Measurements from ENCODE around the gene BPIFB4.

The BPIFB4 gene

DNA sequence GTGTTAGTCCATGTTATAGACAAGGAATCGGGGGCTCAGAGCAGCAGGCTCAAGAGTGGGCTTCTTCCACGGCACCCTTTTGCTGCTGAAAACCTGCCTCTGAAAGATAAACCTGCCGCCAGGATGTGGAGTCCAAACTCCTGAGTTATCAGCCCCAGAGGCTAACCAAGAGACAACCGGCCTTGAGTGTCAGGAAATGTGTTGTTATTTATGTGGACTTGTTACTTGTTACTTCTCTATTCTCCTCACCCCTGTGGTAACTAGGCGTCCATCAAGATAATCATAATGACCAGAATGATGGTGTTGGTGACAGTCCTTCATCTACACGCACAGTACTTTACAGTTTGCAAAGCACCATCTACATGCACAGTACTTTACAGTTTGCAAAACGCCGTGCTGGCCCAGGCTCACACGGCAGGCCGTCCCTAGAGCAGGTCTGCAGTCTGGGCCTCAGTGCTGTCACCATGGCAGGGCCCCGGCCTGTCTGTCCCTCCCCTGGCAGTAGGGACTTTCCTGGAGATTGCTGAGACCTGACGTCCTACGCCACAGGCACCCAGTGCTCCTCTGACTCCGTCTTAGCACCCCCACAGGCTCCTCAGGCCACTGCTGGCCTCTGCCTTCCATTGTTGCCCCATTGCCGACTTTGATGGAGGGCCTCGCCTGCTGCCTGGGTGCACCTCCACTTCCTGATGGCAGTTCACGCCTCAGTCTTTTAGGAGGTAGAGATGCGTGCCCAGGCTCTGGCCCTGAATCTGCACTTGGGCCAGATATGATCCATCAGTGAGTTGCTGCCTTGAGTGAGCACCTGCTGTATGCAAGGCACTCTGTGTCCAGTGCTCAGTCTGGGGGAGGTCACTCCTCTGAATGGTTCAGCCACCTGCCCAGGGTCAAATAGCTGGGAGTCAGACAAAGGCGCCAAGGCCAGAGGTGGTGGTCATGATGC lies 9.1 kb upstream of the BPIFB4 start:
- no peaks in the 10 kb centered on the region for H3K36me3 ChIP-seq (ENCODE audit: control insufficient read depth, insufficient read depth, low read length)
- H3K4me1 ChIP-seq (ENCODE audit: control insufficient read depth, insufficient read depth, low read length, poor library complexity, severe bottlenecking) = no peaks in the 10 kb centered on the region
- no peak overlapping the region for H3K27ac ChIP-seq (ENCODE audit: insufficient read depth, low read length, poor library complexity, severe bottlenecking)
- DNase-seq = no peak
- no peaks in the 10 kb centered on the region for H3K9me3 ChIP-seq (ENCODE audit: control insufficient read depth, low read length)
- H3K27me3 ChIP-seq (replicated peaks; ENCODE audit: control insufficient read depth, insufficient read depth, low read length, poor library complexity, severe bottlenecking) = no peaks in the 10 kb centered on the region
- no peak overlapping the region for H3K4me3 ChIP-seq (ENCODE audit: insufficient read depth, low read depth, low read length, poor library complexity, severe bottlenecking)

- Histone ChIP-seq H3K27me3 (replicated peaks; ENCODE audit: control insufficient read depth, insufficient read depth, low read length, poor library complexity, severe bottlenecking) (no peaks in the 10 kb centered on the region), H3K36me3 (ENCODE audit: control insufficient read depth, insufficient read depth, low read length) (no peaks in the 10 kb centered on the region), H3K9me3 (ENCODE audit: control insufficient read depth, low read length) (no peaks in the 10 kb centered on the region), H3K4me3 (ENCODE audit: insufficient read depth, low read depth, low read length, poor library complexity, severe bottlenecking) (no peak overlapping the region), H3K4me1 (ENCODE audit: control insufficient read depth, insufficient read depth, low read length, poor library complexity, severe bottlenecking) (peaks cover under 1% of the 10 kb centered on the region), H3K27ac (ENCODE audit: insufficient read depth, low read length, poor library complexity, severe bottlenecking) (no peak overlapping the region)
- no peak for DNase-seq
Measured at GRCh38 chr20:33071198-33071597, 8.2 kb upstream of the BPIFB4 start.

DNA sequence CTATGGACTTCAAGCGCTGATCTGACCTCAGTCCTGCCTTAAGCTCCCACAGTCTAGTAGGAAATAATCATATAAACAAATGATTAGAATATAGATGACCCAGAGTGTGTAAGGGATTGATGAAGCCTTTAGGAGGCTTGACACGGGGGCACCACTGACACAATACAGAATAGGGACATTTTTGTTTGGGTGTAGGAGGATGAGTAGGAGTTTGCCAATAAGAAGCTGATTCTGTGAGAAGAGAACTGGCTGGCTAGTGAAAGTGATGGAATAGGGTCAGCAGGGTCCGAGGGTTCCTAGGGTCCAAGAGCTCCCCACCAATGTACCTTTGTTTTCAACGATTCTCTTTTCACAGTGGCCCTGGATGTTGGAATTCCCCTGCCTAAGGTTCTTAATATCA lies 7.1 kb upstream of the BPIFB4 start:
- H3K4me3 ChIP-seq (ENCODE audit: insufficient read depth, low read depth, low read length, poor library complexity, severe bottlenecking) = no peak overlapping the region
- no peaks in the 10 kb centered on the region for H3K36me3 ChIP-seq (ENCODE audit: control insufficient read depth, insufficient read depth, low read length)
- H3K27ac ChIP-seq (ENCODE audit: insufficient read depth, low read length, poor library complexity, severe bottlenecking) = no peak overlapping the region
- DNase-seq = no peak
- H3K9me3 ChIP-seq (ENCODE audit: control insufficient read depth, low read length) = no peaks in the 10 kb centered on the region
- H3K27me3 ChIP-seq (replicated peaks; ENCODE audit: control insufficient read depth, insufficient read depth, low read length, poor library complexity, severe bottlenecking) = no peaks in the 10 kb centered on the region
- H3K4me1 ChIP-seq (ENCODE audit: control insufficient read depth, insufficient read depth, low read length, poor library complexity, severe bottlenecking) = peaks cover 8% of the 10 kb centered on the region

- no peaks in the 10 kb centered on the region for H3K27me3 ChIP-seq (replicated peaks; ENCODE audit: control insufficient read depth, insufficient read depth, low read length, poor library complexity, severe bottlenecking)
- H3K4me3 ChIP-seq (ENCODE audit: insufficient read depth, low read depth, low read length, poor library complexity, severe bottlenecking) = no peak overlapping the region
- no peaks in the 10 kb centered on the region for H3K36me3 ChIP-seq (ENCODE audit: control insufficient read depth, insufficient read depth, low read length)
- no peak overlapping the region for H3K27ac ChIP-seq (ENCODE audit: insufficient read depth, low read length, poor library complexity, severe bottlenecking)
- DNase-seq = no peak
- H3K4me1 ChIP-seq (ENCODE audit: control insufficient read depth, insufficient read depth, low read length, poor library complexity, severe bottlenecking) = peaks cover 8% of the 10 kb centered on the region
- H3K9me3 ChIP-seq (ENCODE audit: control insufficient read depth, low read length) = no peaks in the 10 kb centered on the region
Measured at GRCh38 chr20:33072813-33073212, 6.6 kb upstream of the BPIFB4 start.

DNA sequence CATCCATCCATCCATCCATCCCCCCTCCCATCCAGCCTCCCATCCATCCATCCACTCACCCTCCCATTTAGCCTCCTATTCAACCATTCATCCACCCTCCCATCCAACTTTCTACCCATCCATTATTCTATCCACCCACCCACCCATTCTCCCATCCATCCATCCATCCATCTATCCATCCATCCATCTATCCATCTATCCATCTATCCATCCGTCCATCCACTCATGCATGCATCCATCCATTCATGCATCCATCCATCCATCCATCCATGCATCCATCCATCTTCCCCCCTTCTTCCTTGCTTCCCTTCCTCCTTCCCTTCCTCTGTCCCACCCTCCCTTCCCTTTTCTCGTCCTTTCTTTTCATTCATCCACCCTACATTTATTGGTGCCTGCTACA lies 4.8 kb upstream of the BPIFB4 start:
- peaks cover 8% of the 10 kb centered on the region for H3K4me1 ChIP-seq (ENCODE audit: control insufficient read depth, insufficient read depth, low read length, poor library complexity, severe bottlenecking)
- H3K27me3 ChIP-seq (replicated peaks; ENCODE audit: control insufficient read depth, insufficient read depth, low read length, poor library complexity, severe bottlenecking) = no peaks in the 10 kb centered on the region
- H3K36me3 ChIP-seq (ENCODE audit: control insufficient read depth, insufficient read depth, low read length) = no peaks in the 10 kb centered on the region
- no peak overlapping the region for H3K27ac ChIP-seq (ENCODE audit: insufficient read depth, low read length, poor library complexity, severe bottlenecking)
- H3K9me3 ChIP-seq (ENCODE audit: control insufficient read depth, low read length) = no peaks in the 10 kb centered on the region
- H3K4me3 ChIP-seq (ENCODE audit: insufficient read depth, low read depth, low read length, poor library complexity, severe bottlenecking) = no peak overlapping the region
- no peak for DNase-seq

- DNase-seq = no peak
- Histone ChIP-seq H3K27ac (ENCODE audit: insufficient read depth, low read length, poor library complexity, severe bottlenecking) (no peak overlapping the region), H3K9me3 (ENCODE audit: control insufficient read depth, low read length) (no peaks in the 10 kb centered on the region), H3K27me3 (replicated peaks; ENCODE audit: control insufficient read depth, insufficient read depth, low read length, poor library complexity, severe bottlenecking) (no peaks in the 10 kb centered on the region), H3K4me3 (ENCODE audit: insufficient read depth, low read depth, low read length, poor library complexity, severe bottlenecking) (no peak overlapping the region), H3K36me3 (ENCODE audit: control insufficient read depth, insufficient read depth, low read length) (no peaks in the 10 kb centered on the region), H3K4me1 (ENCODE audit: control insufficient read depth, insufficient read depth, low read length, poor library complexity, severe bottlenecking) (peaks cover 8% of the 10 kb centered on the region)
Measured at GRCh38 chr20:33075281-33075680, 4.2 kb upstream of the BPIFB4 start.

DNA sequence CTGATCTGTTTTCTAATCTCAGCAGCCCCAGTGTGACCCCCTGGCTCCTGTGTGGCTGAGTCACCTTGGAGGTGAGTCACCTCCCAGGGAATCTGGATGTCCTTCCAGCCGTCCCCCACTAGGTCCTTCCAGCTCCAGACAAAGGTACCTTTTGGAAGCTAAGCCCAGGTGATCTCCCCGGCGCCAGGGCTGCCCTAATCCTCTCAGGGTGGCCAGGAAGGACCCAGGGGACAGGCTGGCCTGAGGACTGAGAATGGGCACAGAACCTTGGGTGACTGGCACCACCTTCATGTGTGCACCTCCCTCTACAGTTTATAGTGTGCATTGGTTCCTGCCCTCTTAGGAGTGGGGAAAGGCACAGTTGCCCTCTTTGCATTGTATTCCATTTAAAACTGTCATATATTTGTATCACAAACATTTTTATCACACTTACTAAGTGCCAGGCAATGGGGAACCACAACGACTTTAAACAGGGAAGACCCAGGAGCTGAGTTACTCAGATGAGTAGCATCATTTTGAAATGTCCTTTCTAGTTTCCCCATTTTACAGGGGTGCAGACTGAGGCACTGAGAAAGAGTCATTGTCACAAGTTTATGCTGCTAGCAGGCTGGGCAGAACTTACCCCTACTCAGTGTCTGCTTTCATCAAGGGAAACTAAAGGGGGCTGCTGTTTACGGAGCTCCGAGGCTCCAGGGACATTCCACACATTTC lies 2.6 kb upstream of the BPIFB4 start:
- H3K9me3 ChIP-seq (ENCODE audit: control insufficient read depth, low read length) = no peaks in the 10 kb centered on the region
- peak in 1 of 3 donors; percentile 8 for DNase-seq
- no peaks in the 10 kb centered on the region for H3K27me3 ChIP-seq (replicated peaks; ENCODE audit: control insufficient read depth, insufficient read depth, low read length, poor library complexity, severe bottlenecking)
- no peak overlapping the region for H3K4me3 ChIP-seq (ENCODE audit: insufficient read depth, low read depth, low read length, poor library complexity, severe bottlenecking)
- peaks cover 8% of the 10 kb centered on the region for H3K4me1 ChIP-seq (ENCODE audit: control insufficient read depth, insufficient read depth, low read length, poor library complexity, severe bottlenecking)
- H3K27ac ChIP-seq (ENCODE audit: insufficient read depth, low read length, poor library complexity, severe bottlenecking) = no peak overlapping the region
- H3K36me3 ChIP-seq (ENCODE audit: control insufficient read depth, insufficient read depth, low read length) = no peaks in the 10 kb centered on the region

DNA sequence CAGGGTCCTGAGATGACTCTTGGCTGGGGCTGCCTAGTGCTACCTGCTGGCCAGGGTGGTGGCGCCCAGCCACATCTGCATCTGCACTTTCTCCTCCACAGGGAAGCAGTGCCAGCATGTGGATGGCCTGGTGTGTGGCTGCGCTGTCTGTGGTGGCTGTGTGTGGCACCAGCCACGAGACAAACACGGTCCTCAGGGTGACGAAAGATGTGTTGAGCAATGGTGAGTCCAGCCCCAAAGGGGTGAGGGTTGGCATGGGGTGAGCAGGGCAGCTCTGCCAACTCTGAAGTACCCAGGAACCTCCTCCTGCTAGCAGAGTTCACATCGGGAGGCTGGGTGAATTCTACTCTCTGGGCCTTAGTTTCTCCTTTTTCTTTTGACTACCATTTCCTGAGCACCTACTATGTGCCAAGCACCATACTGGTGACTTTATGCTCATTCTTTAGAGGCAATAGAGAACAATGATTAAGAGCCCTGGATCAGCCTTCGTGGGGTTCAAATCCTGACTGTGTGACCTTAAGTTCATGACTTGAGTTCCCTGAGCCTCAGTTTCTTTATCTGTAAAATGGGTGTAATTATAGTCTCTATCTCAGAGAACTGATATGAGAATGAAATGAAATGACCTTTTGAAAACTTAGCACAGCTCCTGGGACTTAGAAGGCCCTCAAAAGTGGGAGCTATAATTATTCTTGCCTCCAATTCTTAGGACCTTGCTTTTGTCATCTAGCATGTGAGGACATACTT lies 2.1 kb downstream of the BPIFB4 start:
- no peaks in the 10 kb centered on the region for H3K27me3 ChIP-seq (replicated peaks; ENCODE audit: control insufficient read depth, insufficient read depth, low read length, poor library complexity, severe bottlenecking)
- H3K4me3 ChIP-seq (ENCODE audit: insufficient read depth, low read depth, low read length, poor library complexity, severe bottlenecking) = no peak overlapping the region

DNA sequence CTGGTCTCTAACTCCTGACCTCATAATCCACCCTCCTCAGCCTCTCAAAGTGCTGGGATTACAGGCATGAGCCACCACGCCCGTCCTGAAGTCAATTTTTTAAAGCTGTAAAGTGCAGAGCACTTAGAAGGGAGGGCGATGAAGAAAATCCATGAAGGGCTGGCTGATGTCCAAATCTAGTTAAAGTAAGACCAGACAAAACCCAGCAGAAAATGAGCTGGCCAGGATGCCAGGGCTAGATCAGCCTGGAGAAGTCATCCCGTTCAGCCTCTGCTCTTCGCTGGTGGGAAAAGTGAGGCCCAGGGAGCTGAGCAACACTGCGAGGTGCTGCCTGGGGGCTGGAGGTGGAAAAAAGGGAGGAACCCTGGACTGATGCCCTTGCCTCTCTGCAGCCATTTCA lies 3.1 kb downstream of the BPIFB4 start:
- Histone ChIP-seq H3K4me1 (ENCODE audit: control insufficient read depth, insufficient read depth, low read length, poor library complexity, severe bottlenecking) (no peaks in the 10 kb centered on the region), H3K27ac (ENCODE audit: insufficient read depth, low read length, poor library complexity, severe bottlenecking) (no peak overlapping the region), H3K36me3 (ENCODE audit: control insufficient read depth, insufficient read depth, low read length) (no peaks in the 10 kb centered on the region), H3K4me3 (ENCODE audit: insufficient read depth, low read depth, low read length, poor library complexity, severe bottlenecking) (no peak overlapping the region), H3K9me3 (ENCODE audit: control insufficient read depth, low read length) (no peaks in the 10 kb centered on the region), H3K27me3 (replicated peaks; ENCODE audit: control insufficient read depth, insufficient read depth, low read length, poor library complexity, severe bottlenecking) (no peaks in the 10 kb centered on the region)
- no peak for DNase-seq

More for the DNA sequence above, 2.1 kb downstream of the BPIFB4 start:
- no peak for DNase-seq
- peaks cover 4% of the 10 kb centered on the region for H3K4me1 ChIP-seq (ENCODE audit: control insufficient read depth, insufficient read depth, low read length, poor library complexity, severe bottlenecking)
- H3K27ac ChIP-seq (ENCODE audit: insufficient read depth, low read length, poor library complexity, severe bottlenecking) = no peak overlapping the region
- H3K9me3 ChIP-seq (ENCODE audit: control insufficient read depth, low read length) = no peaks in the 10 kb centered on the region
- no peaks in the 10 kb centered on the region for H3K36me3 ChIP-seq (ENCODE audit: control insufficient read depth, insufficient read depth, low read length)
